Nephron progenitor cell (in vitro differentiated cells): ENCODE data around the gene CCDC80.

Experiments used
- DNase-seq: peaks from one replicate; pipeline ENCODE4 v3.0.0; 2021
- H3K27ac Mint-ChIP-seq: 2 replicates; pipeline ENCODE4 v1.8.0; 2021; ENCODE audit warnings: mild to moderate bottlenecking, moderate library complexity, mixed read lengths
- H3K27me3 Mint-ChIP-seq: 2 replicates; pipeline ENCODE4 v1.8.0; 2021; ENCODE audit warnings: mild to moderate bottlenecking, low read depth, mixed read lengths; ENCODE audit not compliant: poor library complexity
- H3K36me3 Mint-ChIP-seq: 2 replicates; pipeline ENCODE4 v1.8.0; 2021; ENCODE audit warnings: low read depth, mixed read lengths
- H3K4me1 Mint-ChIP-seq: 2 replicates; pipeline ENCODE4 v1.8.0; 2021; ENCODE audit warnings: mixed read lengths
- H3K4me3 Mint-ChIP-seq: 2 replicates; pipeline ENCODE4 v1.8.0; 2021; ENCODE audit warnings: mild to moderate bottlenecking, moderate library complexity, mixed read lengths
- H3K9me3 Mint-ChIP-seq: 2 replicates; pipeline ENCODE4 v1.8.0; 2021; ENCODE audit warnings: mild to moderate bottlenecking, moderate library complexity, mixed read lengths
- CTCF ChIP-seq: fragments of 200-600 bp; sonication (generic); IDR thresholded peaks from 2 replicates; pipeline ENCODE4 v1.5.0; 2021; ENCODE audit warnings: antibody characterized with exemption

The CCDC80 gene

GRCh38 chr3:112642912-112643506, 2.1 kb upstream of the CCDC80 start:
- DNase-seq, result peak; percentile 80
- H3K4me1 Mint-ChIP-seq, result peaks cover 20% of the 10 kb centered on the region

GRCh38 chr3:112640276-112640929, 540 bp downstream of the CCDC80 start:
- H3K27me3 Mint-ChIP-seq, result peaks cover 6% of the 10 kb centered on the region
- H3K4me3 Mint-ChIP-seq, result no peak overlapping the region
- H3K36me3 Mint-ChIP-seq, result no peaks in the 10 kb centered on the region
- DNase-seq, result no peak
- H3K4me1 Mint-ChIP-seq, result peaks cover 28% of the 10 kb centered on the region
- no peak for TF ChIP-seq CTCF
- H3K9me3 Mint-ChIP-seq, result peaks cover 31% of the 10 kb centered on the region
- H3K27ac Mint-ChIP-seq, result no peak overlapping the region

More at GRCh38 chr3:112642912-112643506, 2.1 kb upstream of the CCDC80 start:
- Mint-ChIP-seq H3K4me3 (peak overlapping the region; percentile 70), H3K9me3 (peaks cover 5% of the 10 kb centered on the region), H3K27me3 (peaks cover 6% of the 10 kb centered on the region), H3K27ac (no peak overlapping the region), H3K36me3 (no peaks in the 10 kb centered on the region)
- TF ChIP-seq CTCF, result peak; percentile 67

- Mint-ChIP-seq H3K4me3 (peak overlapping the region; percentile 14), H3K27me3 (peaks cover 6% of the 10 kb centered on the region), H3K9me3 (peaks cover 32% of the 10 kb centered on the region), H3K36me3 (no peaks in the 10 kb centered on the region), H3K4me1 (peaks cover 36% of the 10 kb centered on the region), H3K27ac (no peak overlapping the region)
- DNase-seq, result no peak
- no peak for TF ChIP-seq CTCF
Observed at GRCh38 chr3:112639455-112640225, 1.3 kb downstream of the CCDC80 start.

GRCh38 chr3:112638327-112639020, 2.5 kb downstream of the CCDC80 start:
- Mint-ChIP-seq H3K4me3 (peak overlapping the region; percentile 68), H3K9me3 (peaks cover 32% of the 10 kb centered on the region), H3K4me1 (peaks cover 48% of the 10 kb centered on the region), H3K36me3 (no peaks in the 10 kb centered on the region), H3K27me3 (peaks cover 6% of the 10 kb centered on the region), H3K27ac (no peak overlapping the region)
- no peak for TF ChIP-seq CTCF
- no peak for DNase-seq

- Mint-ChIP-seq H3K36me3 (no peaks in the 10 kb centered on the region), H3K9me3 (peaks cover 32% of the 10 kb centered on the region), H3K27ac (peak overlapping the region; percentile 2), H3K4me3 (peak overlapping the region; percentile 68), H3K4me1 (peaks cover 55% of the 10 kb centered on the region), H3K27me3 (peaks cover 9% of the 10 kb centered on the region)
- DNase-seq, result no peak
- TF ChIP-seq CTCF, result no peak
Observed at GRCh38 chr3:112637700-112638099, 3.2 kb downstream of the CCDC80 start.
